Stimulated activated CD8-positive, alpha-beta memory T cell treated with anti-CD3 and anti-CD28 coated beads, Interleukin-4, amount 100 ng/mL, for 24 hours (primary cell): ENCODE measurements around the gene SORBS1.

Experiments
- DNase-seq: peaks from one replicate; pipeline ENCODE4 v3.0.0-alpha.2; 2020; ENCODE audit warnings: low read depth

SORBS1 gene

DNA sequence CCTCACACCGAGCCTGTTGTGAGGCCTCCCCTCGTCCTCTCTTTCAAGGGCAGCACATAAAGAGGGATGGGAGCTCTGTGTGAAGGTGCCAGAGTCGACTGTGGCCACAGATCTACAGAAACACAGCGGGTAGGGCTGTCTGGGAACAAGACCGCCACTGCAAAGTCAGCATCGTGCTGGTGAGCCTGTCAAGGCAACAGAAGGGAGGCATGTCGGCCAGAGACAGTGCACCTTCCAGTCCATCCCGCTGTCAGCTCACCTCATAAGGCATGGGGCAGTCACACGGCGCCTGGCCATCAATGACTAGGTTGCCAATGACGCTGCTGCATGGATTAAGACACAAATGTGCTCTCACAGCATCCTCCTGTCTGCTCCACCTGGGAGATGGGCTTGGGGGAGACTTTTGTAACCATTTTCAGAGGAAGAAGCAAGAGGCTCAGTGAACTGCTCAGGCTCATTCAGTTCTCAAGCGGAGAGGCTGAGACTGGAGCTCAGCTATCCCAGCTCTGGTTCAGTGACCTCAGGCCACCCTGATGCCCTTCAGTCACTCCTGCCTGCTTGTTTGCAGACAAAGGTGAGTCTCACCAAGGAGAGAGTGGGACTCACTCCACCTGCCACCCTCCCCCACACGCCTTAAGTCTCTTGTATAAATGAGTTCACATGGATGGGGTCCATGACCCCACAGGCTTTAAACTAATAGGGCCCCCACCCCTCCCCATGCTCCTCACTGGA lies 125.5 kb downstream of the SORBS1 start:
- no peak for DNase-seq

DNA sequence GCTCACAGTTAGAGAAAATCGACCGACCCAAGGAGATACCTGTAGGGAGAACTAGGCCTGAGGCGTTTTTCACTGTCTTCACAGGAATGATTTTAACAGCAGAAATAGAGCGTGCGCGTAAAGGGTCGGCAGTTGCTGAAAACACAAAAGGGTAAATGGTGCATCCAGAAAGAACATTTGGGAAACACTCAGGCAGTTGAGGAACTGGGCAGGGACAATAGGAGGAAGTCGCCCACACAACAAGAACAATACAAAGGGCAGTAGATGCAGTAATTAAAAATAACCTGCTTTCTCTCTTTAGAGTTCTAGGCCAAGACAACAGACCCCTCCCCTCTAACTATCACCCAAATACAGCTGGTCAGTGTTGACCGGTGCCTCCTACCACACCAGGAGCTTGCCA lies 126.6 kb downstream of the SORBS1 start:
- no peak for DNase-seq

DNA sequence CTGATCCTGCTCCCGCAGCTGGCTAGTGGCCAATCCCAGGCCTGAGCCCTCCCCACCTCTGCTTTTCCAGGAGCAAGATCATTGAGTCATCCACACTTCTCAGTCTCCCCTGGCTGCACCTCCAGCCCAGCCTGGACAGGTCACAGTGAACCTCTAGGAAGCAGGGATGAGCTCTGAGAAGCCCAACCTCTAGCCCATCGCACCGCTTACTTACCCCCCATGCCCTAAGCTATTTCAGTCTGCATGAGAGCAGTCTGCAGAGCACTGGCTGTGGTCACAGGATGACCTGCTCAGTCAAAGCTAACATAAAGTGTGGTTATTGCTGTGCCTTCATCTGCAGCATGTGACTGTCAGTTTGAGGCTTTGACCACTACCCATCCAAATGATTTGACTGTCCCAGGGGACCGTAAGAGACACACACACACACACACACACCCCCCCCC lies 129.2 kb downstream of the SORBS1 start:
- no peak for DNase-seq

DNA sequence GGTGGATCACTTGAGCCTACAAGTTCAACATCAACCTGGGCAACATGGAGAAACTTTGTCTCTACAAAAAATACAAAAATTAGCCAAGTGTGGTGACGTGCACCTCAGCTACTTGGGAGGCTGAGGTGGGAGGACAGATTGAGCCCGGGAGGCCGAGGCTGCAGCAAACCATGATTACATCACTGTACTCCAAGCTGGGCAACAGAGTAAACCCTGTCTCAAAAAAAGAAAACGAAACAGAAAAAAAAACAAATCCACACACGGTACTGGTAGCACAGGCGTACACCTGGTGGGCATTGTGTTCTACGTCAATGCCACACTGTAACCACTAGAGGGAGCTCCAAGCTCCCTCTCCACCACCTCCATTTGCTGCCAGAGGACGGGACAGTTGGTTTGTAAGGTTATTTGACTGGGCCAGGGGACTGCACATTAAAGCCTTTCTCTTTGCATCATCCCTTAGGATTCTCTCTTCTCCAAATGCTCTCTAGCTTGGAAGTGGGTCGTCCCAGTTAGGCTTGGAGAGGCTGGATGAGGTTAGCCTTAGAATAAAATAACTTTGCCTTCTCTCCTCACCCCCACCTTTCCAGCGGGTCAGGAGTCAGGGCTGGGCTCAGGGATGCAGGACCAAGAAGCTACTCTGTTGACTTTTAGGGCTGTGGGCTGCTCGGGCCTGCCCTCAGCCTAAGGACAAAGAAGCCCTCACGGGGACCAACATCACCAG lies 130.8 kb downstream of the SORBS1 start:
- DNase-seq = no peak

DNA sequence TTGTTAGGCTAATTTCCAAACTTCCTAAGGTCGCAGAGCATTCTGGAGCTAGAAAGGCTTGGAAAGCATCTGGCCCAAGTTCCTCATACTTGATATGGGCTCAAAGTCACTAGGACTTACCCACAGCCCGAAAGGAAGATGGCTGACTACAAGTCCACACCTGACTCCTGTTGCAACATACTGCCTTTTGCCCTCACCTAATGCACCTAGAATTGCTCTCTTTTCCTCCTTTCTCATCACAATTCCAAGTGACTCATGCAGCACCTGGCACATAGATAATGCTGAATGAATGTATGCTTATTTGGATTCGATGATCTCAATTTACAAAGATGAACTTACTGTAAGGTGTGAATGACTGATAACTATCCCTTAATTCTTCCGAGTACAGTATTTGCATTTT lies 131.5 kb downstream of the SORBS1 start:
- DNase-seq = no peak

DNA sequence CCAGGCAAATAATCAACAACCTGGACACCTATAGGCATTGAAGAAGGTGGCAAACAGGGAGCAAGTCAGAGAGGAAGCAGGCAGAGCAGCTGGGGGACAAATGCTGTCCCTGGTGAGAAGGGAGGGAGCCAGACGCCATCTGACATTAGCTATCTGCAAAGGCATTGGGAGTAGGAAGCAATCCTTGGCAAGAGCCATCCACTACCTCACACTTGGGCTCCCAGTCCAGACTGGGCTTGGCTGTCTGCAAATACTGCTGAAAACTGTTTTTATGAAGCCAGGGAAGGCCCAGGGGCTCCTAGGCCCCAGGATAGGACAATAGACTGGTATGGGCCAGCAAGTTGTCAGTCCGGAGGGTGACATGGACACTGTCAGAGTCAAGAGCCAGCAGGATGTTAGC lies 132.5 kb downstream of the SORBS1 start:
- DNase-seq = no peak

GRCh38 chr10:95426482-95426881 lies 134.7 kb downstream of the SORBS1 start:
- no peak for DNase-seq

DNA sequence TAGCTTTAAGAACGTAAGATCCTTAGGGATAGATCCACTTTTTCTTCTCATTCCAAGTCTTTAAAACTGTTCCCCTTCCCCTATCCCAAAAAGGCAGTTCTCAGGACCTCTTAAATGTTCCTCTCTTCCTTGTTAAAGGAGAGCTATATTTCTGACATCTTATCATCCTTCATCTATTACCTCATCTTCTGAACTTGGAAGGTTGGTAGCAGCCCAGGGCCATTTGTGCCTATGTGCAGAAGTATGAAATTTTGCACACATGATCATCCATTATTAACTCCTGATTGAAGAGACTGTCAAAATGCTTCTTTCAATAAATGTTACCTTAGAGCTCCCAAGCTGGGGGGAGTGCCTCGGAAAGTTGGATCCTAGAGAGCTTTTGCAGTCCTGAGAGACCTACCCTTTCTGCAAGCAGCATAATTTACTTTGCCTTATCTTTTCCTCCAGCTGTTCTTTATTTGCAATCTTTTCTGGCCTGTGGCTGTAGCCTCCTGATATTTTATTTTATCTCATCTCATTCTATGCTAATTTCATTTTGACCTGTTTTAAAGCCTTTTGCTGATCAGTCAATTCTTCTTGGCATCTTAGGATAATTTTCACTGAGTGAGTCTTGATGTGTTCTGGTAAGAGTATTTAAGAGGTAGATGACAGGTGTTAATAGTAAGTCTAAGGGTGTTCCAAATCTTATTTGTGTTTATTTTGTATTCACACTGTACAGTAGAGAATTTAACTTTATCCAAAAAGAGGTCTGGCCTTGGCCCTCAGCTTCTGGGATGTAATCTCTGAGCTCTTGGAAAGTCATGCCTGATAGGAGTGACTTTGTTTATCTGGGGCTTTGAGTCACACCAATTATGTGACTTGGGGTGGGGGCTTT lies 135.3 kb downstream of the SORBS1 start:
- DNase-seq = no peak

DNA sequence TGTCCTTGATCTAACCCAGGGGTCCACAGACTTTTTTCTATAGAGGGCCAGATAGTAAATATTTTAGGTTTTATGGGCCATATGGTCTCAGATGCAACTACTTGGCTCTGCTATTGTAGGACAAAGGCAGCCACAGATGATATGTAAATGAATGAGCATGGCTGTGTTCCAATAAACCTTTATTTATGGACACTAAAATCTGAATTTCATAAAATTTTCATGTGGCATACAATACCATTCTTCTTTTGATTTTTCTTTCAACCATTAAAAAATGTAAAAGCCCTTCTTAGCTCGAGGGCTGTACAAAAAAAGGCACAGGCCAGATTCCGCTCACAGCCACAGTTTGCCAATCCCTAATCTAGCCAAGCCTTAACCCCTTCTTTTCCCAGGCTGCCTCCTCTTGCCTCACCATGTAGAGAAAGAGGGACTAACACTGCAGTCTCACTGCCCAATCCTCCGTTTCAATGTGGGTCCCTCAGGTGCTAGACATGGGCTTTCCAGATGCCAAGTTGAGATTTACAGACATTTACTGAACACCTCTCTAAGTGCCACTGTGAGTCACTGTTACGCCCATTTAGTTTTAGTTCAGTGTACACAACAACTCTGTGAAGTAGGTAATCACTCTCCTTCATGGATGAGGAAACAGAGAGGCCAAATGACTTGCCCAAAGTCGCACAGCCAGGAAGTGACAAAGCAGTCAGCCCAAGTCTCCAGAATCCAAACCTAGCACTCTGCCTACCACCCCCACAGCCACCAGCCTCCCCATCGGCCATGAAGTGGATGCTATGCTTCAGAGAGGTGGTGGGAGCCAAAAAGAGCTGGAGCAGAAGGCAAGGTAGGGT lies 137.8 kb downstream of the SORBS1 start:
- no peak for DNase-seq

DNA sequence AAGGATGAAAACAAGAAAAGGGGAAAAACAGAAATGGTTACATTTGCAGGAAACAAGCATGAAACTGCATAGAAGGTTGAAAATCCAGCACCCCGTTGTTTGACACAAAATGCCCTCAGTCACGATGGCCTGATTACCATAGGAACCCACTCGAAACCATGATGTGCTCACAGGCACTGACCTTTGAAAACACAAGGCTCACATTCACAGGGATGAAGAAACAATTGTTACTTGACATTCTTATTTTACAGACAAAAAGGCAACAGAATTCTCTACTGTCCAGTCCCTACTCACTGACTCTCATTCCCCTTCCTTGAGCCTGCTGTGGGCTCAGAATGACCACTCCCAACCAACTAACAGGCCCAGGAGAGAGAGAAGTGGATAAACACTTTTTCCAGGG lies 138.9 kb downstream of the SORBS1 start:
- no peak for DNase-seq

DNA sequence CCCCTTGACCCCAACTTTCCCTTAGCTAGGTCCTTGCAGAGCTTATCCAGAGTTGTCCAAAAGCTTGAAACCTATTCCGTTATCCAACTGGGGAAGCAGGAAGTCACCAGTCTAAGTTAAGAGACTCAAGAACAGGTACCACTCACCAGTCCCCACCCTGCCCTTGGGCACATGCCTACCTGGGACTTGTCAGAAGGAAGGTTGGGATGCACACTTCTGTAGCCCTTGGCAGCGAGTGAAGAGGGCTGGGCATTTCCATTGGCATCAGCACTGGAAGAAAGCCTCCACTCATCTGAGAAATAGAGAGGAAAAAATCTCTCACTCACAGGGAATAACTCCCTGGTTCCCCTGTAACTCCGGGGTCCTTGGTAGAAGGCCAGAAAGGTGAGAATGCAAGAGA lies 139.4 kb downstream of the SORBS1 start:
- no peak for DNase-seq

DNA sequence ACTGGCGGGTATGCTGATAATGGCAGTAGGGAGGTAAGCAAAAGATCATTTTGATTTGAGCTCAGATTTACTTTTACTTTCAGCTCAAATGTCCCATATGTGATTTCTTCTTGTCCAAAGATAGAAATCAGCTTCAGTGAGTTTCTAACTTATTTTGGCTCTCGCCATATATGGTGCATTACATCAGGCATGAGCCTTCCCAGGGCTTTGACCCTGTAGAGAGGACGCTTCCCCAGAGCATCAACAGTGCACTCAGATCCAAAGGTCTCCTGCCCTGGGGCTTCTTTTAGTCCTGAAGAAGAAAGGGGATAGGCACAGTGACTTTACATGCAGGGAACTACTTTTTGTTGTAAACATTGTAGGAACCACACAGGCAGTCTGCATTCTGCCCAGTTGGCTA lies 141.8 kb downstream of the SORBS1 start:
- DNase-seq = no peak

DNA sequence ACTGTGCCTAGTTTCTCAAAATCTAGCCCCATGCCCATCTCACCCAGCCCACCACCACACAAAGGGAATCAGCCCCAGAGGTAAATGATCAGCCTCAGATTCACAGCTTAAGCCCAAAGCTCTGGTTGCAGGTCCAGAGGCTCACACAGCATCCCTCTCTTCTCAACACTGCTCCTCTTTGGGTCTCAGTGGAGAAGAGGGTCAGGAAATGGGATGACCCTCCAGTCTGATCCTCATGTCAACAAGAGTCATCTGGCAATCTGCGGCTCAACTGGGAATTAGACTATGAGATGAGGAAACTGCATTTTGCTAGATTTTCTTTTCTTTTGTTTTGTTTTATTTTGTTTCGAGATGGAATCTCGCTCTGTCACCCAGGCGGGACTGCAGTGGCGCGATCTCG lies 144.2 kb downstream of the SORBS1 start:
- DNase-seq = no peak

- DNase-seq = no peak
Observed at GRCh38 chr10:95416270-95416669, 144.9 kb downstream of the SORBS1 start.

DNA sequence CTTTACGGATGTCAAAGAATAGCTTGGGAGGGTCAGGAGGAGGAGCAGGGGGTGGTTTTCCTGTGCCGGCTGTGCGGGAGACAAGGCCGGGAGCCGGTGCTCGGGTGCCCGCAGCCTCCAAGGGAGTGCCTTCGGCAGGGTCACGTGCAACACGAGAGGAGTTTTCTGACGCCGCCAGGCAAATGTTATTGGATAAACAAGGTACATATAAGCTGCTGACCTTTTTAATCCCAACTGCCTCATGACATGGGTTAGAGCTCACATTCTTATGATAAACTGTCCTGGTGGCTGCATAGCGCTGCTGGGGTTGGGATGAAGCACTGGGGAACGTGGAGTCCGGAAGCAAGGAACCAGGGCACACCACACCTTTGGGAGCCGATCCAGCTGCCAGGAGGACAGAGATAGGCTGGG lies 145.5 kb downstream of the SORBS1 start:
- no peak for DNase-seq

DNA sequence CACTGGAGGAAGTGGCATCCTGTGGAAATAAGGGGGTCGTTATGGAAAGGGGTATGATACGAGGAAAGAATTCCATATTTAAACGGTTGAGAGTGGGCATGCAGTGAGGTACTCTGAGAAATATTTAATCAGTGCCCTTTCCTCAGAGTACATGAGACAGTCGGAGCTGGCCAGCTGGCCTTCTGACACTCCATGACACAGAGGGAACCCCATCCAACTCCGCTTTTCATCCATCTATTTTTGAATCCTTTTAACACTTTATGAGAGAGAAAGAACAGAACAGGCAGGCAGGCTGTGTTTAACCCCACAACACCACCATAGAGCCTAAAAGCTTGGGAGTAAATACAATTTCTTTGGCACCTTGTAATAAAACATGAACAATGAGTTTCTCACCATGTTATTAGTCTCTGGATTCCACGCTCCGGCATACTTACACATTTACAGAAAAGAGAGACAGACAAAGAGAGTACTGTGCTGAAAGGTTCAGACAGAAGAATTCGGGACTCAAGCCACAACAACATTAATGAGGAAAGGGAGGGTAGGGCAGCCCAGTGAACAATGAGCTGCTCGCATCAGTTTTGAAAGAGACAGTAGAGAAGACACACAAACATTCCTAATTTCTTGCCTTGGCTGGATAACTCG lies 146.2 kb downstream of the SORBS1 start:
- no peak for DNase-seq

DNA sequence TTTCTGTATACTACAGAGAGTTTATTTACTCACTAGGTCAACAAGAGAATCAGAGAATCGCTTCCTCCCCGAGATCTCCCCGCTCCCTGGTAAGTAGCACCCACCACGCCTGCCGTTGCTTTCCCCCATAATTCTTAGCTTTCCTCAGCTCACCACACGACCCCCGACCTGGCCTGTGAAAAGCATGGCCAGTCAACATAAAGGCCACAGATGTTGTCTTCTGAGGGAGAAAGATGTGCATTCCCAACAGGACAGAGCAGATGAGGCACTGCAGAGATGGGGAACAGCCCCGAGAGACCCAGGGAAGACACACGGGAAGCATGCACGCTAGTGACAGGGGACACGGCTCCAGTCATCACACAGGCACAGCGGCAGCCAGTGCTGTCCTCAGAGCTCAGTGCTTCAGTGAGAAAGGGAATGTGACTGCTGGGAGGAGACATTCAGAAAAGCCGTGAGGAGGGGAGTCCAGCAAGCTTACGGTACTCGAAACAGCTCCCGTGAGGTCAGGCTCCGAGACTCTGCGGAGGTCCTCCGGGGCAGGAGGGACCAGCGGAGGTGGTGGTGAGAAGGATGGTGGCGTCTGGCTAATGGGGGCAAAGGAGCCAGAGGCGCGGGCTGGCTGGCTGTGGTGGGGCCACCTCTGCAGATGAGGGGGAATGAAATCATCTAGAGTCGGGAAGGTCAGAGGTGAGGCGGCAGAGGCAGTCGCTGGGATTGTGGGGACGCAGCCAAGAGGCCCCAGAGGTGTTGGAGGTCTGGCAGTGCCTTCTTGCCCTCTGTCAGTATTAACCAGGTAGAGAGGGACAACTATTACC lies 146.9 kb downstream of the SORBS1 start:
- DNase-seq = no peak

GRCh38 chr10:95413588-95413987 lies 147.6 kb downstream of the SORBS1 start:
- DNase-seq = no peak

DNA sequence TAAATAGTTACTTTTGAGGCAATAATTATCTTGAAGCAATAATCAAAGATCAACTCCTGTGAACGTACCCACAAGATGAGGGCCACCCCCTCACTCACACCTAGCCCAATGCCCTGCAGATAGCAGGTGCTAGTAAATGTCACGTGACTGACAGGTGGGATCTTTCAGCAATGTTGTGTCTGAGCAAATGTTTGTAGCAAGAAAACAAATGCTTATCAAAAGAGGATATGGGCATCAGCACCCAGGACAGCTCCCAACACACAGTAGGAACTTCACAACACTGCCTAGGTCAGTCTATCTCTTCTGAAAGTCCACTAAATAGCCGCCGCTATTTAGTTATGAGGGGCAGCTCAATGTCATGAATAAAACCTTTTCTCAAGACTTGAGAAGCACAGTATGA lies 149.5 kb downstream of the SORBS1 start:
- DNase-seq = no peak
